ENCODE measurements around the gene EXD2. TPM values are rescaled to one million over a fixed set of nuclear protein-coding genes. Genes with fewer than 3 reads are reported as not detected.
"Not testable (repeated sequence)": the region's sequence is repeated elsewhere in the genome, so short reads cannot be mapped to it uniquely, and the experiment has no call there.

Gene EXD2
- total and polyA plus RNA-seq, 10 donors, result 3.7 to 18.5 (median 12.5) TPM

- intact Hi-C loops (cut with DNase I; ENCODE audit: low total_unique reads), result no loop called here
- whole genome bisulfite sequencing, 5 donors, result 97 to 100% (median 100%) methylated on average over 2 of the region's 2 CpGs
- Histone ChIP-seq H3K9me3 (no peaks in the 10 kb centered on the region), H3K27me3 (replicated peaks in 1 of 7) (peaks cover 0 to 4% (median 0%) of the 10 kb centered on the region in 7 donors), H3K4me3 (no peak overlapping the region), H3K4me1 (no peaks in the 10 kb centered on the region), H3K27ac (no peak overlapping the region), H3K36me3 (no peaks in the 10 kb centered on the region)
- TF ChIP-seq, protein P1, sequence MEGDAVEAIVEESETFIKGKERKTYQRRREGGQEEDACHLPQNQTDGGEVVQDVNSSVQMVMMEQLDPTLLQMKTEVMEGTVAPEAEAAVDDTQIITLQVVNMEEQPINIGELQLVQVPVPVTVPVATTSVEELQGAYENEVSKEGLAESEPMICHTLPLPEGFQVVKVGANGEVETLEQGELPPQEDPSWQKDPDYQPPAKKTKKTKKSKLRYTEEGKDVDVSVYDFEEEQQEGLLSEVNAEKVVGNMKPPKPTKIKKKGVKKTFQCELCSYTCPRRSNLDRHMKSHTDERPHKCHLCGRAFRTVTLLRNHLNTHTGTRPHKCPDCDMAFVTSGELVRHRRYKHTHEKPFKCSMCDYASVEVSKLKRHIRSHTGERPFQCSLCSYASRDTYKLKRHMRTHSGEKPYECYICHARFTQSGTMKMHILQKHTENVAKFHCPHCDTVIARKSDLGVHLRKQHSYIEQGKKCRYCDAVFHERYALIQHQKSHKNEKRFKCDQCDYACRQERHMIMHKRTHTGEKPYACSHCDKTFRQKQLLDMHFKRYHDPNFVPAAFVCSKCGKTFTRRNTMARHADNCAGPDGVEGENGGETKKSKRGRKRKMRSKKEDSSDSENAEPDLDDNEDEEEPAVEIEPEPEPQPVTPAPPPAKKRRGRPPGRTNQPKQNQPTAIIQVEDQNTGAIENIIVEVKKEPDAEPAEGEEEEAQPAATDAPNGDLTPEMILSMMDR (IDR thresholded peaks at IDR 0.05 in 8 of 11, conservative IDR thresholded peaks at IDR 0.05 in 3 of 11), result no peak
- no peak for TF ChIP-seq POLR2AphosphoS5 (IDR thresholded peaks at IDR 0.05)
- no peak for TF ChIP-seq POLR2A (IDR thresholded peaks at IDR 0.05)
- DNase-seq, result no peak
These were observed 84.0 kb downstream of the EXD2 start for GRCh38 chr14:69275331-69275730.

DNA sequence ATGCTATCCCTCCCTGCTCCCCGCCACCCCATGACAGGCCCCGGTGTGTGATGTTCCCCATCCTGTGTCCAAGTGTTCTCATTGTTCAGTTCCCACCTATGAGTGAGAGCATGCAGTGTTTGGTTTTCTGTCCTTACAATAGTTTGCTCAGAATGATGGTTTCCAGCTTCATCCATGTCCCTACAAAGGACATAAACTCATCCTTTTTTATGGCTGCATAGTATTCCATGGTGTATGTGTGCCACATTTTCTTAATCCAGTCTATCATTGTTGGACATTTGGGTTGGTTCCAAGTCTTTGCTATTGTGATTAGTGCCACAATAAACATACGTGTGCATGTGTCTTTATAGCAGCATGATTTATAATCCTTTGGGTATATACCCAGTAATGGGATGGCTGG is 86.1 kb downstream of the EXD2 start:
- DNase-seq; H3K27ac ChIP-seq; H3K36me3 ChIP-seq; H3K9me3 ChIP-seq; intact Hi-C loops (cut with DNase I; ENCODE audit: low total_unique reads); H3K4me3 ChIP-seq; H3K4me1 ChIP-seq; H3K27me3 ChIP-seq (replicated peaks in 1 of 7): not testable (repeated sequence)
- 93 to 99% (median 97%) methylated on average over 2 to 3 of the region's 3 CpGs for WGBS, 5 donors

- intact Hi-C loops (cut with DNase I; ENCODE audit: low total_unique reads), result no loop called here
- TF ChIP-seq POLR2A (IDR thresholded peaks at IDR 0.05) (no peak), POLR2AphosphoS5 (IDR thresholded peaks at IDR 0.05) (no peak)
- TF ChIP-seq, protein P1 (IDR thresholded peaks at IDR 0.05 in 8 of 11, conservative IDR thresholded peaks at IDR 0.05 in 3 of 11), result no peak
- H3K27me3 ChIP-seq (replicated peaks in 1 of 7), result no peaks in the 10 kb centered on the region
- whole genome bisulfite sequencing, 5 donors, result 85 to 91% (median 90%) methylated on average over 9 of the region's 9 CpGs
- H3K9me3 ChIP-seq, result no peaks in the 10 kb centered on the region
- H3K4me3 ChIP-seq, result no peak overlapping the region
- H3K27ac ChIP-seq, result no peak overlapping the region
- no peaks in the 10 kb centered on the region for H3K4me1 ChIP-seq
- no peak for DNase-seq
- no peaks in the 10 kb centered on the region for H3K36me3 ChIP-seq
These were observed 89.5 kb downstream of the EXD2 start for GRCh38 chr14:69280746-69281291.

- DNase-seq, result no peak
- H3K4me1 ChIP-seq, result no peaks in the 10 kb centered on the region
- no peak for TF ChIP-seq POLR2AphosphoS5 (IDR thresholded peaks at IDR 0.05)
- TF ChIP-seq, protein P1 (IDR thresholded peaks at IDR 0.05 in 8 of 11, conservative IDR thresholded peaks at IDR 0.05 in 3 of 11), result no peak
- no peak for TF ChIP-seq POLR2A (IDR thresholded peaks at IDR 0.05)
- 67 to 73% (median 68%) methylated on average over 10 of the region's 10 CpGs for WGBS, 5 donors
- H3K4me3 ChIP-seq, result no peak overlapping the region
- H3K9me3 ChIP-seq, result no peaks in the 10 kb centered on the region
- H3K36me3 ChIP-seq, result no peaks in the 10 kb centered on the region
- intact Hi-C loops (cut with DNase I; ENCODE audit: low total_unique reads), result no loop called here
- H3K27ac ChIP-seq, result no peak overlapping the region
- H3K27me3 ChIP-seq (replicated peaks in 1 of 7), result no peaks in the 10 kb centered on the region
These were observed 90.3 kb downstream of the EXD2 start for GRCh38 chr14:69281450-69282169.
